Activated naive CD4-positive, alpha-beta T cell treated with anti-CD3 and anti-CD28 coated beads for 36 hours (primary cell): ENCODE measurements around the gene EEPD1. TPM values are rescaled to one million over a fixed set of nuclear protein-coding genes. Genes with fewer than 3 reads are reported as not detected.

Source experiments
- CTCF ChIA-PET: fragments of 350-600 bp; sonication (Branson Sonifier 250); formaldehyde crosslinking; loops from one replicate; lab custom pipeline; 2021; ENCODE audit warnings: antibody characterized with exemption; lab: Charles Lee
- DNase-seq: peaks from one replicate; pipeline ENCODE4 v3.0.0-alpha.2; 2020
- H3K27ac Mint-ChIP-seq: one replicate; pipeline ENCODE4 v1.8.0; 2021; ENCODE audit warnings: mild to moderate bottlenecking, mixed read lengths
- H3K27me3 Mint-ChIP-seq: one replicate; pipeline ENCODE4 v1.8.0; 2021; ENCODE audit warnings: low read depth, mixed read lengths
- H3K36me3 Mint-ChIP-seq: one replicate; pipeline ENCODE4 v1.8.0; 2021; ENCODE audit warnings: low read depth, mixed read lengths
- H3K4me1 Mint-ChIP-seq: one replicate; pipeline ENCODE4 v1.8.0; 2021; ENCODE audit warnings: low read depth, mixed read lengths
- H3K4me3 Mint-ChIP-seq: one replicate; pipeline ENCODE4 v1.8.0; 2021; ENCODE audit warnings: mild to moderate bottlenecking, moderate library complexity, mixed read lengths
- H3K9me3 Mint-ChIP-seq: one replicate; pipeline ENCODE4 v1.8.0; 2021; ENCODE audit warnings: mixed read lengths
- intact Hi-C: fragments of 100-400 bp; cut with micrococcal nuclease; formaldehyde crosslinking; loops from one replicate; pipeline ENCODE4 v1.15.1; 2023
- total RNA-seq, 2 experiments: library from RNA; stranded (reverse); gene quantifications; one replicate each; pipeline ENCODE4 v1.2.3, GENCODE V29; 2021

EEPD1 gene
- total RNA-seq, 2 experiments from 2014 or later = 0.49 to 0.50 TPM

DNA sequence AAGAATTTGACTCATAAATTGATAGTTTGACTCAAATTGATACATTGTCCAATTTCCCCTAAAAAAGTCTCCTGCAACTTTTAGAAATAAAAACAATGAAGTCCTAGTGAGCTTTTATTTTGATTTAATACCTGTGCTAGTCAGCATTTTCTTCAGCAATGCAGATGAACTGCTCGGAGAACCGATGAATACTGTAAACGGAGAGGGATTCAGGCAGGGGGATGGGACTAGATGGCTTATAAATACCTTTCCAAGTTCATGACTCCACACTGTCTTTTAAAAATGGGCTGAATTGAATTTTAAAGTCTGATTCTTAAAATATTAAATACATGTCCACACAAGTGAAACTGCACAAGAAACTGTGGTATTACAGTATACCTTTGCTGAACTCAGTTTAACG lies 12.7 kb downstream of the EEPD1 start:
- Mint-ChIP-seq H3K9me3 (no peaks in the 10 kb centered on the region), H3K27me3 (no peaks in the 10 kb centered on the region), H3K4me3 (no peak overlapping the region), H3K27ac (no peak overlapping the region), H3K36me3 (no peaks in the 10 kb centered on the region), H3K4me1 (no peaks in the 10 kb centered on the region)
- intact Hi-C loops = no loop called here
- no peak for DNase-seq
- CTCF ChIA-PET = no interaction called here

DNA sequence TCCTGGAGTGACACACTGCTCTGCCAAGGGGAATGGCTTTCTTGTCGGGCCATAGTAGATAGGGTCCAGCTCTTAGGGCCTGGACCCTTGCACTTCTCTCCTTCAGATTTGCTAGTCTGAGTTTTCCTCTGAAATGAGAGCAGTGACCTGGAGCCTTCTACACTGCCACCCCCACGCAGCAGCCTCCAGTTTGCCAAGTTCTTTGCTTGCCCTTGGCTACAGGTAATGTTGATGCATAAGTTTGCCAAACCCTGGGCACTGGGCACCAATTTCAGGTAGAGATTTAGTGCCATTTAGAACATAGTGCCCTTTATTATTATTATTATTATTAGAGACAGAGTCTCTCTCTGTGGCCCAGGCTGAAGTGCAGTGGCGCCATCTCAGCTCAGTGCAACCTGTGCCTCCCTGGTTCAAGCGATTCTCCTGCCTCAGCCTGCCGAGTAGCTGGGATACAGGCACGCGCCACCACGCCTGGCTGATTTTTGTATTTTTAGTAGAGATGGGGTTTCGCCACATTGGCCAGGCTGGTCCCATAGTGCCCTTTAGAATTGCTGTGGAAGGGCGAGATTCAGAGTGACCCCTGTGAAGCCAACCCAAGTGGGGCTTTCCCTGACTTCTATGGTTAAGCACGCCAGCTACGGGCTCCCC lies 14.5 kb downstream of the EEPD1 start:
- Mint-ChIP-seq H3K4me3 (no peak overlapping the region), H3K9me3 (no peaks in the 10 kb centered on the region), H3K36me3 (no peaks in the 10 kb centered on the region), H3K4me1 (peaks cover 5% of the 10 kb centered on the region), H3K27me3 (no peaks in the 10 kb centered on the region), H3K27ac (no peak overlapping the region)
- intact Hi-C loops = no loop called here
- CTCF ChIA-PET = interaction anchor here (0.7 kb wide), 1 partner anchor 226 kb away, joined by 3 read pairs; no protein-coding TSS in a partner anchor
- DNase-seq = no peak

DNA sequence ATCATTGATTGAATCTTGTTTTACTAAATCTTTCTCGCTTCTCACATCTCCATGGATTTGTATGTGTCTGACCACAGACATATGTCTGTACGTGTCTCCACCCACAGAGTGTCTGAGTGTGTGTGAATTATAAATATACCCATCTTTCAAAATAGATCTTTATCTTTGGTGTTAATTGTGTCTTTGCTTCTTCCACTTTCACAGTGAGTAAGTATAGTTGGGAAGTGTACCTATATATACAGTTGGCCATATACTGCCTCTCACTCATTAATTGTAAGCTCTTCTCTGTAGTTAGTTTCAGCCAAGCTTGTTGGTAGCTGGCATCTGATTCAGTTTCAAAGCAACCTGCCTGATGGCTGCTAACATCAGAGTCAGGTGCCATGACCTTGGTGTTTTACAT lies 18.4 kb downstream of the EEPD1 start:
- Mint-ChIP-seq H3K36me3 (no peaks in the 10 kb centered on the region), H3K9me3 (no peaks in the 10 kb centered on the region), H3K4me1 (peaks cover 5% of the 10 kb centered on the region), H3K27ac (no peak overlapping the region), H3K4me3 (no peak overlapping the region), H3K27me3 (no peaks in the 10 kb centered on the region)
- intact Hi-C loops = no loop called here
- DNase-seq = no peak
- CTCF ChIA-PET = no interaction called here

DNA sequence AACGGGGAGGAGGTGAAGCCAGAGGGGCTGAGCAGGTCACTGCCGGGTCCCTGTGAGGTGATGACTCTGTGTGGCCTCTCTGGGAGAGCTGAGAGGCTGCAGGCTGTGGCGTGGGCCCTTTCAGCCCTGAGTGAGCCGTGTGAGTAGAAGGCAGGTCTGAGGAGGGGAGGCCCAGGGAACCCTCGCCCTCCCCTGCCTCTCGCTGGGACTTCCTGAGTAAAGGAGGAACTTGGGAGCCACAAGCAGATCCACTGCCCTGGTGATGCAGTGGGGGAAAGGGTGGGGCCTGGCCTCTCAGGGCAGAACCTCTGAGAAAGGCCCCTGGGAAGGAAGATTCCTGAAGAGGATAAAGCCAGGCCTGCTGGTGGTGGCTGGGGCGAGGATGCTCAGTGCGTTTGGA lies 22.8 kb downstream of the EEPD1 start:
- Mint-ChIP-seq H3K4me3 (no peak overlapping the region), H3K36me3 (no peaks in the 10 kb centered on the region), H3K4me1 (peaks cover 5% of the 10 kb centered on the region), H3K9me3 (no peaks in the 10 kb centered on the region), H3K27me3 (no peaks in the 10 kb centered on the region), H3K27ac (no peak overlapping the region)
- intact Hi-C loops = no loop called here
- DNase-seq = no peak
- CTCF ChIA-PET = no interaction called here

DNA sequence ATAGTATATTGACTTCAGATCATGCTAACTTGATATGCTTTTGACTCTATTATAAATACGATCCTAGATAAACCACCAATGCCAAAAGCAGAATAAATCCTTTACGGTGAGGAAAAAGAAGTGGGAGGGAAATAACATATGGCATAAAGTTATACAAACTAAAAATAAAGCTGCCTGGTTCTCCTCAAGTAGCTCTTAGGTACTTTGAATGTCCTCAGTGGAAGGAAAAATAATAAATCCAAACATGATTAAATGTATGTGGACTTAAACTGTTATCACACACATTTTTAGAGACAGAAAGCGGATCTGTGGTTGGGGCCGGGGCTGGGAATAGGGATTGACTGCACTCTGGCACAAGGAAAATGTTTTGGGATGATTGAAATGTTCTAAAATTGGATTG lies 23.6 kb downstream of the EEPD1 start:
- no peaks in the 10 kb centered on the region for H3K4me1 Mint-ChIP-seq
- H3K9me3 Mint-ChIP-seq = no peaks in the 10 kb centered on the region
- CTCF ChIA-PET = no interaction called here
- H3K36me3 Mint-ChIP-seq = no peaks in the 10 kb centered on the region
- intact Hi-C loops = no loop called here
- no peak overlapping the region for H3K4me3 Mint-ChIP-seq
- H3K27ac Mint-ChIP-seq = no peak overlapping the region
- DNase-seq = no peak
- no peaks in the 10 kb centered on the region for H3K27me3 Mint-ChIP-seq

DNA sequence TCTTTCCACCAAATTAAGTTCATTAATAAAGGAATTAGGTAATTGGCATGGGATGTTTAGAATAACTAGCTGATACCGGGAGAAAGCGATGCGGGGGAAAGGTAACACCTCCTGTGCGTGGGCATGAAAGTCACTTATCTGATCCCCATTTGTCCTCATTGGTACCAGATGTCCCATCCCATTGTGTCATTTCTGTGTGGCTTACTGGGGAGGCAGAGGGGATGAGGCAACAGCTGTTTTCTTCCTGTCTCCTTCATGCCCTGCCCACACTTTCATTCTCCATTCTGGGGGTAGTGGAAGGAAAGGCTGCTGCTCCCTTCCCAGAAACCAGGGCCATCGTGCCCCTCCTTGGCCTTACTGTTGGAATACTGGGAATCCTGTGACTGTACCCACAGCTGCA lies 27.1 kb downstream of the EEPD1 start:
- Mint-ChIP-seq H3K9me3 (no peaks in the 10 kb centered on the region), H3K4me3 (no peak overlapping the region), H3K36me3 (no peaks in the 10 kb centered on the region), H3K4me1 (no peaks in the 10 kb centered on the region), H3K27ac (no peak overlapping the region), H3K27me3 (no peaks in the 10 kb centered on the region)
- CTCF ChIA-PET = no interaction called here
- DNase-seq = no peak
- intact Hi-C loops = no loop called here

DNA sequence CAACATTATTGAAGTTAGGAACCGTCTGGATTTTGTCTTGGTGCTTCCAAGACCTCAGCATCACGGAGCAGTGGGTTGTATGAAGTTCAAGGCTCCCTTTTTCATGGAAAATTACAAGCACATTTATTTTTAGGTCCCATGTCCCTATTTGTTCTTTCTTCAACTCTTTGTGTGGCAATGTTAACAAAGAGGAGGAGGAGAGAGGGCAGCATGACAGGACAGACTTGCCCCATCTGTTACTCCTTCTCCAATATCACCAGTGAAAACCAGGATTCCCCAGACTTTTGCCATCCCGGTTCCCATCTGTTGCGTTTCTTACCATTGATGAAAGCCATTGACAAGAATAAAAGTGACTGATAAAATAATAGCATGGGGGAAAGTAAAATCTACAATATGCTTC lies 28.6 kb downstream of the EEPD1 start:
- intact Hi-C loops = no loop called here
- CTCF ChIA-PET = no interaction called here

DNA sequence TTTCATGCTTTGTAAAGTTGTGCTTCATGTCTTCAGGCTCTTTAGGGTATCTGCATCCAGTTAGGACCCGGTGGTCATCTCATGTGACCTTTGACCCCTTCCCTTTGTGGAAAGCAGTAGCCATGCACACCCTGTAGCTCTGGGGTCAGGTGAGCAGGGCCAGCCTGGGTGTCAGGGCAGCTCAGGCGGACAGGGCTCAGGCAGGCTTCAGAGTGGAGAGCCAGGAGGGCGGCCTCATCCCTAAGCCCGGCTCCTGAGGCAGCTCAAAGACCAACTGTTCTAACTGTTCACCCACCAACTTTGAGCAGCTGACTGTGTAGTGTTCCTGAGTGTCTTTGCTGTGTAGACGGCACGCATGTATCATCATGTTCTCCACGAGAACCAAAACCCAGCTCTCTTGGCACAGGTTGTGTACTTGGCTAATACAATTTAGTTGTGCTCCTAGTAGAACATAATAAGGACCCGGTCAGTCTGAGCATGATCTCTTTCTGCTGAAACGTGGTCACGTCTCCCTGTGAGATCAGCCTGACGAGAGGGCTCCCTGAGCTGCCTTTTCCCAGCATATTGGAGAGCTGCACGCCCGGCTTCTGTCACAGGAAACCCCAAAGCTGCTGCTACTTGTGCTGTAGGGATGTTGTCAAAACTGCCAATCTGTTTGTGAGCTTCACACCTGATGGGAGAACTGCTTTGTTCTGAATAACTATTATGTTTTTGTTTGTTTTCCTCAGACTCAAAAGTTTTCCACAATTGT lies 30.0 kb downstream of the EEPD1 start:
- DNase-seq = no peak
- CTCF ChIA-PET = no interaction called here
- intact Hi-C loops = no loop called here
- Mint-ChIP-seq H3K4me3 (no peak overlapping the region), H3K4me1 (no peaks in the 10 kb centered on the region), H3K27ac (no peak overlapping the region), H3K27me3 (no peaks in the 10 kb centered on the region), H3K36me3 (no peaks in the 10 kb centered on the region), H3K9me3 (no peaks in the 10 kb centered on the region)

More for the DNA sequence above, 28.6 kb downstream of the EEPD1 start:
- H3K27me3 Mint-ChIP-seq = no peaks in the 10 kb centered on the region
- DNase-seq = no peak
- no peaks in the 10 kb centered on the region for H3K36me3 Mint-ChIP-seq
- H3K27ac Mint-ChIP-seq = no peak overlapping the region
- H3K4me1 Mint-ChIP-seq = no peaks in the 10 kb centered on the region
- H3K9me3 Mint-ChIP-seq = no peaks in the 10 kb centered on the region
- no peak overlapping the region for H3K4me3 Mint-ChIP-seq

DNA sequence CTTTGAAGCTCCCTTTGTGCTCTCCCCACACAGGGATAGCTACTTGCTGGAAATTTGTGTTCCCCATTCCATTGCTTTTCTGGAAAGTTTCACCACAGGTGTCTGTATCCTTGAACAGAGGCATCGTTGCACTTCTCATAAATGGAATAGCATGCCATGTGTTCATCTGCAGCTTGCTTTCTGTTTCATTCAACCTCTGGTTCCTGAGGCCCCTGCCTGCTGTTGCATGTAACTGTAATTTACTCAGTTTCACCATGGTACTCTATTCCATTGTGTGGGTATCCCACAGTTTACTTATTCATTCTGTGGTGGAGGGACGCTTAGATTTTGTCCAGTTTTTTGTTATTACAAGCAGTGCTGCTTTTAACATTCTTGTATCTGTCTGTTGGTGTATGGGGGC lies 32.0 kb downstream of the EEPD1 start:
- no peaks in the 10 kb centered on the region for H3K27me3 Mint-ChIP-seq
- no peaks in the 10 kb centered on the region for H3K4me1 Mint-ChIP-seq
- H3K36me3 Mint-ChIP-seq = no peaks in the 10 kb centered on the region
- H3K9me3 Mint-ChIP-seq = no peaks in the 10 kb centered on the region
- H3K4me3 Mint-ChIP-seq = no peak overlapping the region
- no peak overlapping the region for H3K27ac Mint-ChIP-seq
- CTCF ChIA-PET = no interaction called here
- intact Hi-C loops = no loop called here
- DNase-seq = no peak

DNA sequence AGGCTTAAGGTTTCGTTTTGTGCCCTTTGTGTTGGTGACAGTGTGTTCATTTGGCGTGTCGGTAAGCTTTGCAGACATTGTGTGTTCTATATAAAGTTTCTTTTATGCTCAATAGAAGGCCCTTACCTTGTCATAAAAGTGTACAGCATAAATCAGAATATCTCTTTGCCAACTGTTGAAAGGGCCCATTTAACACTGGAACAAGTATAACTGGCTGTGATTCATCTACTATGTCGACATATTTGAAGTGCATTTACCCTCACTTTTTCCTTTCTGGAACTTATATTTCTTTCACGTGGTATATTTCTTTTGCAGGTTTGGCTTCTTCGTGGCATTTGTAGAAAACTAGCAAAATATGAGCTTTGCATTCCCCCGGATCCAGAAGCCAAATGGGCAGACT lies 32.7 kb downstream of the EEPD1 start:
- DNase-seq = no peak
- H3K27me3 Mint-ChIP-seq = no peaks in the 10 kb centered on the region
- CTCF ChIA-PET = no interaction called here
- intact Hi-C loops = no loop called here
- no peak overlapping the region for H3K4me3 Mint-ChIP-seq
- no peaks in the 10 kb centered on the region for H3K4me1 Mint-ChIP-seq
- H3K9me3 Mint-ChIP-seq = no peaks in the 10 kb centered on the region
- no peaks in the 10 kb centered on the region for H3K36me3 Mint-ChIP-seq
- no peak overlapping the region for H3K27ac Mint-ChIP-seq

DNA sequence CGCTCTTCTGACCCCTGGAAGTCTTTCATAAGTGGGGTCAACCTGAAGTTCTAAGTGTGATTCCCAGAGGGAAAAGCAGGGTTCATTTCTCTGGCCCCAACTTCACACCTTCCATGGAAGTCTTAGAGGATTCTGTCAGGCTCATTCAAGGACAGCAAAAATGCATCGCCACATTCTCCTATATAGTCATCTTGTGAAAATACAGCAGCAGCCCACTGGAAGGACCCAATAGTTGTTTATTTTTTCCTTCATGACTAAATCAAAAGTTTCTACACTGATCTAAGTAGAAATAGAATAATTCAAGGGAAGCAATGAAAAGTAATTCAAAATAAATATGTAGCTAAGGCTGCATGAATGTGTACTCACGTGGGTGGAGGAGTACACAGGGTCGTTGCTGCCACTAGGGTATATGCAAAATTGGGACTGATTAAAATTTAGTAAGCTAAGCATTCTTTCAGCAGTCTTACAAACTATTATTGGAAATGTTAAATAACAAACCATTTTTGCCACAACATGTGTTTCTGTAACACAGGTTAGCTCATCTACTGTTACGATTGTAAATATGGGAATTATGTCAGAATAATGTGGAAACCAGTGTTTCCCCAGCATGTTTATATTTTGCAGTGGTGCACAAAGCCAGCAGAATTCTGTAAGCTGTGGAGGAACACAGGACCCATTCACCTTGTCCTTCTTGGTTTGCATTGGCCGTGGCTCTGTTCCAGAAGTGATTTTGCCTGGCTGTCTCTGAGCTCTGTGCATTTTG lies 33.5 kb downstream of the EEPD1 start:
- H3K27ac Mint-ChIP-seq = no peak overlapping the region
- CTCF ChIA-PET = no interaction called here
- no peak overlapping the region for H3K4me3 Mint-ChIP-seq
- no peaks in the 10 kb centered on the region for H3K27me3 Mint-ChIP-seq
- no peaks in the 10 kb centered on the region for H3K4me1 Mint-ChIP-seq
- H3K36me3 Mint-ChIP-seq = no peaks in the 10 kb centered on the region
- intact Hi-C loops = no loop called here
- H3K9me3 Mint-ChIP-seq = no peaks in the 10 kb centered on the region
- DNase-seq = no peak

DNA sequence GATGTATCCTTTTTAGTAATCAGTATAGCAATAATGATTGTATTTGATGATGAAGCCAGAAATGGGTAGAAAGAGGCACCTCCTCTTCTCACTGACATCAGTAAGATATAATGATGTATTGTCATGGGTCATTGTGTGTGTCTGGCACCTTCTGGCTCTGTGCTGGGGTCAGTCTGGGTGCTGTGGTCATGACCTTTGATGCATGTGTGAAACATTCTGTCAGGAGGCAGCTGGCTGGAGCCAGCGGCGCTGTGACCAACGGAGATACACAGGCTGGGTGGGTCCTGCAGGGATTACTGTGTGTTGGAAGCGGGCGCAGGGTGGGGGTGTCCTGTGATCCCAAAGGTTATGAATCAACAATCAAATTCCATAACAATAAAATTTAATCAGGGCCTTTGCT lies 35.2 kb downstream of the EEPD1 start:
- no peak for DNase-seq
- Mint-ChIP-seq H3K9me3 (no peaks in the 10 kb centered on the region), H3K27me3 (no peaks in the 10 kb centered on the region), H3K4me3 (no peak overlapping the region), H3K36me3 (no peaks in the 10 kb centered on the region), H3K4me1 (no peaks in the 10 kb centered on the region), H3K27ac (no peak overlapping the region)
- intact Hi-C loops = no loop called here
- CTCF ChIA-PET = no interaction called here

DNA sequence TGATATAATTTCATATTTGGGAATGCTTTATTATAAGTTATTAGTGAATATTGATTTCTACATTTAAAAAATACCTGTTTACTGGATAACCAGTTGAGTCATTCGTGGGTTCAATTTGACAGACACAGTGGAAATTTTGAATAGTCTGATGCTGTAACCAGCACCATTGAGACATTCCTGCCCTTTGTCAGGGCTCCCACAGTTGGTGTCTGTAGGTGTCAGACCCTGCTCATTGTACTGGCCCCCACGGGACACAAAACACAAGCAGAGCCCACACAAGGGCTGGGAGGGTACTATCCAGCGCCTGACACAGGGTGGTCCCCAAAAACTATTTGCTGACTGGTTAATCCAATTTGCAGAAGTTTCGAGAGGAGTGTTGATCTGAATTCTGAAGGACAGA lies 35.9 kb downstream of the EEPD1 start:
- no peak for DNase-seq
- intact Hi-C loops = no loop called here

More for the DNA sequence above, 35.9 kb downstream of the EEPD1 start:
- H3K27ac Mint-ChIP-seq = no peak overlapping the region
- H3K9me3 Mint-ChIP-seq = no peaks in the 10 kb centered on the region
- CTCF ChIA-PET = no interaction called here
- no peak overlapping the region for H3K4me3 Mint-ChIP-seq
- H3K27me3 Mint-ChIP-seq = no peaks in the 10 kb centered on the region
- no peaks in the 10 kb centered on the region for H3K36me3 Mint-ChIP-seq
- no peaks in the 10 kb centered on the region for H3K4me1 Mint-ChIP-seq
